HG03442 (cell line): ENCODE data around the gene PTPRZ1.

Experiments
- ATAC-seq: cut with Tn5 transposase; IDR thresholded peaks from one replicate; pipeline ENCODE4 v1.9.1; 2021; ENCODE audit warnings: mild to moderate bottlenecking, moderate library complexity; ENCODE audit not compliant: unreplicated experiment

Gene PTPRZ1

DNA sequence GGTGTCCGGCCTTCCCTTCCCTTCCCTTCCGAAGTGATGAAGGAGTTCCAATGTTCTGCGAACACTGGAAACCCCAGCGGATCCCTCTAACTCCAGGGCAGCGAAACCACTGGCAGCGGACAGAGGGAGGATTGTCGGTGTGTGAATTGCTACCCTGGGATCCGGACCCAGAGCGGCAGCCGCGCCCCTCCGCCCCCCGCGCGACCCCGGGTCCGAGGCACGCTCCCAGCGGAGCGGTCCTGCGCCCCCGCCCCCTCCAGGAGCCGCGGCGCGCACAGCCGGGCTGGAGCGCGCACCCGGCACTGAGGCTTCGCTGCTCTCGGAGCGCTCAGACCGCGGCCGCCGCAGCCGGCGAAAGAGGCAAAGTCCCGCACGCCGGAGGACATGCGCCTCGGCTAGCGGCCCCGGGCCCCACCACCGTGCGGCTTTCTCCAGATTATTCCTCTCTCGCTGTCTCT lies at the start of gene PTPRZ1:
PTPRZ1 (plus strand) TSS at position 331 of the 458 bp plus-strand sequence. CDS start 339 bp downstream, outside the sequence.
- ATAC-seq = no peak

DNA sequence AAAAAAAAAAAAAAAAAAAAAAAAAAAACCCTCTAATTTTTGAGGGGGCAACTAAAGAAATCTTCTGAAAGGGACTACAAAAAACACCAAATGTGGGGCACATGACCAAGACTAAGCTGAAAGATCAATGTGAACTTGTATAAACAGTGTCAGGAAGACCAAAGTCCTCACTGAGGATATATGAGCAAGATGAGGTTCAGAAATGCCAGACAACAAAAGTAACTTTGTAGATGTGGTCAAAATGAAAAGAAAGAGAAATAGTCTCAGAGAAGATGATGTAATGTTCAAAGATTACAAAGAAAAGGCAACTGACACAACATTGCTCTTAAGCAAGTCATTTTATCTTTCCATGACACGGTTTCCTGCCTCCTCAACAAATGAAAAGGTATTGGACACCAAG lies 48.7 kb upstream of the PTPRZ1 start:
- ATAC-seq = no peak

DNA sequence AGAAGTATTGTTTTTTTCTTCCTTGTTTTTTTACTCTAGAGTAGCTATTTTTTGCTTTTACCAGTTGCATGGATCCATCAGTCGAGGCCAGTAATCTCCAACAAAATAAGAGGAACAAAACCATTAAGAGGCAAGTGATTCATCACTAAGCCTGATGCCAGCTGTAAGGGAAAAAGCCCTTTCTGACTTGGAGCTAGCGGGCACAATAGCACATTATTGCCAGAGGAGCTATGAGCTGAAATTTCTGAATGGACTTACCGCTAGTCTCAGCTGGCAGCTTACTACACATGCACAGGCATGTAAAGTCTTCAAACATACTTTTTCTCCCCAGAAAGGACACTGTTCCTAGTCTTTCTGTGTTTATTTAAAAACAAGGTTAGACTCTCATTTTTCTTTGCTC lies 41.6 kb upstream of the PTPRZ1 start:
- ATAC-seq = no peak

DNA sequence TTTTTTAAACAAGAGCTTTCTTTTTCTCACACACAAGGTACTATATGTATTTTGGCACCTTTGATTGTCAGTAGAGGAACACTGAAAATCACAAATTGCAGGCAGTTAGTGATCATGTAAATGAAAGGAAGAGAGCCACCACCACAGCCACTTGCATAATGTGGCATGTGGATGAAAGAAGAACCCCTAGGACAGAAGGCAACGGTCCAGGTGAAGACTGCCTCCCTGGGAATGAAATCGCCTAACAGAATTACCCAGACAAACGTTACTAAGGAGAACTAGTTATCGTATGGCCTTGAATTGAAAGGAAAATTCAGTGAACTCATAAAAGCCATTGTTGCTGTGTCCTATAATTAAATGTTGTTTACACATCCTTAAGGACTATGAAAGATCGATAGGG lies 41.2 kb upstream of the PTPRZ1 start:
- no peak for ATAC-seq

DNA sequence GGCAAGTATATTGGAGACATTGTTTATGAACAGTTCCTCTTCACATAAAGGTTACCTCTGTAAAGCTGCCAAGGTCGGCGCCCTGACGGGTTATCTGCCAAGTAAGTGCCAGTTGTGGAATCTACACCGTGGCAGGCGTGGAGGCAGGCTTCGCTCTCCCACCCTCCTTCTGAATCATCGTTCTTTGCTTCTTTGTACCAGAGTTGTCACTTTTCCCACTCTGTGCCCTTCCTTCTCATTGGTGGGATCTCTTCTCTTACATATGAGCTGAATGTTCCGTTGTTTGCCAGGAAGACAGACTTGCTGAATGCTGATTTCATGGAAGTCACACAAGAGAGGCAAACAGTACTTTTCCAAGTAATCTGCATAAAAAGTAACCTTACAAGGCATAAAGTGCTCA lies 40.6 kb upstream of the PTPRZ1 start:
- no peak for ATAC-seq

DNA sequence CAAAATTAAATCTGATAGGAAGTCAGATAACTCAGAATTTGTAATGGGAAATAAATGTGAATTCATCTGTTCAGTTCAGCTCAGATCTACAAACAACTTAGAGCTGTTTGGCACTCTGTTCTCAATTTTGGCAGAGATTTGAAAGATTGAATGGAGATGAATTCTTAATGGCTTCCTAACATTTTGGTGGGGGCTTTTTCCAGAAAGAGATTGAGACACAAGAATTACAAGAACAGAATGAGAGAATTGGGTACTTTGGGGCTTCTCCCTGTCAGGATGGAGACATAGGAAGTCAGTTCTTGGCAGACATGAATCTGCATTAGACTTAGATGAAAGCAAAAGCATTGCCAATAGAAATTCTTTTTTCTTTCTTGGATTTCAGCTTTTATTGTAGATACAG lies 39.0 kb upstream of the PTPRZ1 start:
- ATAC-seq = no peak

DNA sequence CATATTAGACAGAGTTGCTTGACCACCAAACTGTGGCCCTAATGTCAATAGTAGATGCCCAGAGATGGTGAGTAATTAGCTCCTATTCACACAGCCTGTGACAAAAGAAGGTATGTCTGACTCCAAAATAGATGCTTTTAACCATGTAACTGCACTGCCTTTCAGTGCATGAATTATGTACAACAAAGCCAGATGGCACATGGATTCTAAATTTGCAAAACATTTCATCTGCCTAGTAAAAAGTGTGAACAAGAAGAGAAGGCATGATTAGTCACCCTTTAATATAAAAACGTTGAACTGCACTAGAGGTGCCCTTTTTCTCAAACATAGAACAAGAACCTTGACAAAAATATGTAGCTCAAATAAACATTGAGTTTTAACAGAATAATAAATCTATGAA lies 35.5 kb upstream of the PTPRZ1 start:
- no peak for ATAC-seq

DNA sequence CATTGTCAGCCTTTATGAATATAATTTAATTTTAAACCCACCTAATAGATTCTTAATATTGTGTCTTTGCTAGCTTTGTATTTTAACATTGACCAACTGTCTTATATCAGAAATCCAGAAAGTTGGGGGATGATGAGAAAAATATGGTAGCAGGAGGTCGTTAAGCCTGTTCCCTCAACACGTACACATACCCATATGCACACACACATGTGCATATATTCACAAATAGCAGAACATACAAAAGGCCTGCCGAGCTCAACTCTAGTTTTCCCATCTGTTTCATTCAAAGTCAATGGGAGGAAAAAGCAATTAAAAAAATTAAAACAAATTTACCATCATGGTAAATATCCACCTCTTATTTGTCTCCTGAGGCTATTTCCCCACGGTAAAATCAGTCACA lies 25.9 kb upstream of the PTPRZ1 start:
- ATAC-seq = no peak

DNA sequence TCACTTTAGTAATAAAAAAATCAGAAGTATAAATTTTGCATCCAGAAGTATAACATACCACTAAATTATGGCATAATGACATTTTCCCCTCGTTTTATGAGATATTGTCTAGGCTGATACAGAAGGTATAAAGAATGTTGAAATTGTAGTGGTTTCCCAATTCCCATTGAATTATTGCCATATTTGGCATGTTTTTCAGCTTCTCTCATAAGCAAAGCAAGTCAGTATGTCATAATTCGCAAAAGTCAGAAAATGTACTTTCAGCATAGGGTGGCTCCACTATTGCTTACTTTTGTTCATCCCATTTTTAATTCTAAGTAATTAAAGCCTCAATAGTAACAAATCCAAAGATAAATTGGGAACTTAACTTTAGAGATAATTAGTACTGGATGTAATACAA lies 19.7 kb upstream of the PTPRZ1 start:
- ATAC-seq = no peak

DNA sequence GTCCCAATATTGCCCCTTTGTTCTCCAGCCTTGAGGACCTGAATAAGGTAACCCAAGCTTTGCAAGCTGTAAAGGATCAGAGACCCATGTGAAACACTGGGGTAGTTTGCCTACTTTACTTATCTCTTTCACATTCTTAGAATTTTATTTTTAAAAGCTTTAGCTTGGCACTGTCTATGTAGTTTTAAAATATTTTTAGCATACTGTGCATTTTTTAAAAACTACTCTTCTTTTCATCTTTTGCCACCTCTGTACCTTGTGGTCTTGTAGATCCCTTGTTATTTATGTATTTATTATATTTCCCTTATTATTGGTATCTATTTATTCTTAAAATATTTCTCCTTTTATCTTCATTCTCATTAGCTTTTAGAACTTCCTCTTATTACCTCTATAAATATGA lies 12.0 kb upstream of the PTPRZ1 start:
- no peak for ATAC-seq

DNA sequence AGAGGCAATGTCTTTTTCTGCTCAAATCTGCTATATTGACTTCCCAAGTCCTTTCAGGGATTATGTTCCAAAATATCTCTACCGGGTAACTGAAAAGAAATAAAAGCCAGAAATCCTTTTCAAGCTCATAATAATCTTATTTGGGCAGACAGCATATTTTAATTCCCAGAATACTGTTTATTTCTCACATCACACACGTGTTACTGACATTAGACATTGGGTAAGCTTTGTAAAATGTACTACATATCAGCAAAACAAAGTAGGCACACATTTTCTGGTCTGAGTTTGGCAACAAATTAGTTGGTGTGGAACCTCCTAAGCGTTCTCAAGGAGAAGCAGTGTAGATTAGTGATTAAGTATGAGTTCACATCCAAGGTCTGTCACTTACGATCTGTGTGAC lies 10.4 kb upstream of the PTPRZ1 start:
- no peak for ATAC-seq

DNA sequence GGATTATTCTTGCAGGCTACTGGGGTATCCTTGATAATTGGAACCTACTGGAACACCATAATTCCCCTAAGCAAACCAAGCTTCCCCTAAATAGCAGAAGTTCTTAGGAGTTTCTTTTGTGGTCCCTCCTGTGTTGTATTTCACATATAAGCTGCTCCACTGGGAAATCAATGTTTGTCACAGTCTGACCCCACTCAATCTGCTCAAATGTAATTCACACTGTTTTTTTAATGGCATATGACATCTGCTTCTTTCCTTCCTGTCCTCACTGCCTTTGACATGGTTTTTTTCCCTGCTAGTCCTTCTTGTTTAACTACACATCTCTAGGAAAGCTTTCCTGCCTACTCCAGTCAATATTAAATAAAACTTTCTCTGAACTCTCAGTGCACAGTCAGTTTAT lies 1.8 kb upstream of the PTPRZ1 start:
- no peak for ATAC-seq

DNA sequence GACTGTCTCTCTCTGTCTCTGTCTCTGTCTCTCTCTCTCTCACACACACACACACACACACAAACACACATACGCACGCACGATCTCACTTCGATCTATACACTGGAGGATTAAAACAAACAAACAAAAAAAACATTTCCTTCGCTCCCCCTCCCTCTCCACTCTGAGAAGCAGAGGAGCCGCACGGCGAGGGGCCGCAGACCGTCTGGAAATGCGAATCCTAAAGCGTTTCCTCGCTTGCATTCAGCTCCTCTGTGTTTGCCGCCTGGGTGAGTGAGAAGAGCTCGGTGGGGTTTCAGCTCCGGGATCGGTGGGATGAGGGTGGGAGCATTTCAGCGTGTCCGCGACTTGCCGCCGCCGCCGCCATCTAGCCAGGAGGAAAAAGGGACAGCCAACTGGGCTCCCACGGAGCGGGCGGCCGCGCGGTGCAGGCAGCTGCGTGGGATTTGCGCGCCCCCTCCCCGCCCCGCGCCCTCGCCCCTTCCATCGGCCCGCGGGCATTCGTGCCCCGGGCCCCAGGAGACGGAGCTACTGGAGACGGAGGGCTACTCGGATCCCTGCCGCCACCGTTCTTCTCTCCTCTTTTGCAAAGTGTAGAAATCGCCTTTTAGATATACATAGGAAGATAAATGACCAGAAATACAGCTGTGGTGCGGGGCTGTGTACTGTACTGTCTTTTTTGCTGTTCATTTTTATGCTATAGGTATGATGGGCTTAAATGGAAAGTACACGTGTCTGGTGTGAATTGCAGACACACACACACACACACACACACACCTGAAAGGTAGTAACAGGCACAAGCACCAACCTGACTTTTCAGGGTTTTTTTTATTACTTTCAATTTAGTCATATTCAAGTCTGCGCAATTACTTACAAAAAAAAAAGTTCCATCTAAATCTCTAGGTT lies 581 bp downstream of the PTPRZ1 start:
- ATAC-seq = no peak

DNA sequence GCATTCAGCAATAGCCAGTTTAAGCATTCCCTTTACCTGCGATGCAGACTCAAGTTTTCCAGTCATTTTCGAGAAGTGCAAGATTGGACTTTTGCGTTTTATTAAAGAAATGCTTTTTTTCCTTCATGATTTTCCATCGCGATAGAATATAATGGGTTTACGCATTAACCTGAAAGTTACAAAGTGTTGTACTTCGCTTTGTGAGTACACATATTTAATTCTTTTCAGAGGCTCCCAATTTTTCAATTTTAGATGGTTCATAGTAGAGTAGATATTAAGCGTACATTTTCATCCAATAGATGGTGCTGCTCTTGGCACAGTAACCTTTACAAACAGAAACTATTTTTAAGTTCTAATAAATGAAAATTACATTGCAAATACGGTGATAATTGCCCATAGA lies 1.3 kb downstream of the PTPRZ1 start:
- ATAC-seq = no peak

DNA sequence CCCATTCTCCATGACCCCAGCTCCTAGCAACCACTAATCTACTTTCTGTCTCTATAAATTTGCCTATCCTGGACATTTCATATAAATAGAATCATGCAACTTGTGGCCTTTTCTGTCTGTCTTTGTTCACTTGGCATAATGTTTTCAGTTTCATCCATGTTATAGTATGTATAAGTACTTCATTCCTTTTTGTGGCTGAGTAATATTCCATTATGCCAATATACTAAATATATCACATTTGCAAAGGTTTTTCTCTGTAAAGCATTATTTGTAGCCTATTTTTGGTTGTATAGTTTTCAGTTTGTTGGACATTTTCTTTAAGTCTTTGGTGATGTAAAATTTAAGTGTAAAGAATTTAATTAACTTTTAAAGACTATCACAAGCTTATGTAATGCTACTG lies 2.2 kb downstream of the PTPRZ1 start:
- ATAC-seq = no peak

DNA sequence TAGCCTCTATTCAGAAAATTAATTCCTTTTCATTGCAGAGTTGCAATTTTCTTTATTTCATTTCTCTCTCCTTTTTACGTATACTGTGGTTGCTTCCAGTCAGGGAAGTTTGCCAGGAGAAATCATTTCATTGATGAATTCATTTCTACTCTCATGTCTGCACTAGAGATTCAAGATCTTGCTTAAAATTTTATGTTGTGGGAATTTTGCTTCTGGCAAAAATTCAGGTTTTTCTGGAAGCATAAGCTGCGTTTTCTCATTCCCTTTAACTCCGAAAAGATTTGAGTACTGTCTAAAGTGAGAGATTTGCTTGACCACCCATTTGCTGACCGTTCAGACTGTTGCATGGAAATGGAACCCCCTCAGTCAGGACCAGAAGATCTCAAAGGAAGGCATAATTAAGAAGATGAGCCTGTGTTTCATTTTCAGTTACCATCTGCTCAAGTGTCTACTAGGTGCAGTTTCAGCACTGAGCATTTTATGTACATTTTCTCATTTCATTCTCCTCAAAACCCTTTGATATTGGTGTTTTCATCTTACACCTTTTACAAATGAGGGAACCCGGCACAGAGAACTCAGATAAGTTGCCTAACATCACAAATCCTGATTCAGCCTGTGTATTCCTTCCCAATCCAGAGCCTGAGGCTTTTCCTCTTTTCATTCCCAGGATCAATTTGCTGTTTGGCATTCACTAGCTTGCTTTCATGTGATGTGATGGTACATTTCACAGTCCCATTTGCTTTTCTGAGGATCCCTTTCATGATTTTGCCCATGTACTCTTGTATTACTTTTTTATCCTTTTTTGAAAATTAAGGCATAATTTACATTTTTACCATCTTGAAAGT lies 3.9 kb downstream of the PTPRZ1 start:
- no peak for ATAC-seq

DNA sequence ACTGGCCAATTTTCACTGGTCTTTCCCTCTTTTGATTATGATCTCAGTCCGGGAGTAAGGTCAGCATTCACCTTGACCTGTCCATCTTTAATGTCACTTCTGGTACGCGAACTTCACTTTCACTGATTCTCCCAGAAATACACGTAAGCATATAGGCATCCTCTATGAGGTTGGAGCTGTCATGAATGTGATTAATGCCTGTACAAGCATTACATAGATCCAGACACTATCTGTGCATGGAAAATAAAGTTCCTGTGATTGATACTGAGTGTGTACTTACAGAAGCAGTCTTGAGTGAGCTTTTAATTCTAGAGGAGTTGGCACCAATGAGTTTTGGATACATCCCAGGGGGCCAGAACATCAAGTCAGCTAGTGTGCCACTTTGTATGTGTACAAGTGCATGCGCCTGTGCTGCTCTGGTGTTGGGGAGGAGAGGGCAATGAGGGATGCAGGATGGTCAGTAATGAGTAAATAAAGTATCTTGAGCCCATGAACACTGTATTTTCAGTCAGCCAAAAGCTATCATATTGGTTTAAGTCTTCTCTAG lies 6.0 kb downstream of the PTPRZ1 start:
- ATAC-seq = no peak

DNA sequence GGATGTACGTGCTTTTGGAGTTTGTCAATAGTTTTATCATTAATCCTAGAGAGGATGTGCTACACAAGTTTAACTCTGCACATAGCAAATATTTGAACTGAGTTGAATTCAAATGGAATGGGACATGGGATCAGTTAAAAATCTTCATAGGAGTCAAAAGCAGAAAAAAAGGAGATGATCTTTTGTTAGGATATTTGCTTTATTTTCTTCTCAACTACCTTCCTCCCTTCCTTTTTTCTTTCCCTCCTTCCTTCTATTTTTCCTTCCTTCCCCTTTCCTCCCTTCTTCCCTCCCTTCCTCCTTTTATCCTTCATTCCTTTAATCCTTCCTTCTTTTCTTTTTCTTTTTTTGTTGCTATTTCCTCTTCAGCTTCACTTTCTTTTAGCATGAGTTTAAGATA lies 6.6 kb downstream of the PTPRZ1 start:
- ATAC-seq = no peak

DNA sequence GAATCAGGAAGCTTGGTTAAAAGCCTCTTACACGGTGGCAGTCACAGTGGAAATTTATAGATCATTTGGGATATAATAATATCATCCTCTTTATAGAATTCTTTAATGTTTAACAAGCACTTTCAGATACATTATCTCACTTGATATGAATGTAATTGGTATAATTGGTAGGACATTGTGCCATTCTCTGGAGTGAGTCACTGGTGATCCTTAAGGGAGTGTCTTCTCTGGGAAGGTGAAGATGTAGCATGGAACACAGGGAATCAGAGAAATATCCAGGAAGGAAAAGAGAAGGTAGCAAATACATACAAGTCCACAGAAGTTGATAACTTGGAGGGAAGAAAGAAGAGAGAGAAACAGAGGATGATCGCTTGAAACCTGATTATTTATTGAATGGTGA lies 9.8 kb downstream of the PTPRZ1 start:
- ATAC-seq = no peak

DNA sequence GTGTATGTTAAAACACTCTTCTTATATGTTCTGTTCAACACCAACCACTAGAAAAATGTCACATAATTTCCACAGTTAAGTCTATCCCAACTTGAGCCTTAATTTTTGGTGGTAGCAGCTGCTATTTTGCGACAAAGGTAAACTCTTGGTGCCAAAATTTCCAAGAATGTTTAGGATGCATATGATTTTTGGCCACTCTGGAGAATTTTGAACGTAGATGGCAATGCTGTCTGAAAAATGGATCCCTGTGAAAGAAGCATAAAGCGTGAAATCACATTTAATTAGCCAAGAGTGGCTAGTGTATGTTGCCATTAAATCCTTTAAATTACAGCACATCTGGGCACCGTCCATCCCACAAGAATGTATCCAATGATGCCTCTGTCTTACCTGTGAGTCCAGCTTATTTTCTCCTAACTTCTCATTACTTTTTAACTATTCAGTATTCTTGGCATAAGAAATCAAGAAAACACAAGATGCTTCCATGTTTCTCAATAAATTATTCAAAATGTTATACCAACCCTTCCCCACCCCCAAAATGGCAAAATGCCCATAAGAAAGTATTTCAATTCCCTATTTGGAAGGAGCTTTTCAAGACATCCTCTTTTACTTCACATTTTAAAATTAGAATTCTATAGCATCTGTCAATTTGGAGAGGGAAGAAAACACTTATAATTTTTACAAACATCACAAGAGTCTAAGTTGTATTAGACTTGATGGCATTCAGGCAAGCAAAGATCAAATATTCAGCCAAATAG lies 12.4 kb downstream of the PTPRZ1 start:
- no peak for ATAC-seq

DNA sequence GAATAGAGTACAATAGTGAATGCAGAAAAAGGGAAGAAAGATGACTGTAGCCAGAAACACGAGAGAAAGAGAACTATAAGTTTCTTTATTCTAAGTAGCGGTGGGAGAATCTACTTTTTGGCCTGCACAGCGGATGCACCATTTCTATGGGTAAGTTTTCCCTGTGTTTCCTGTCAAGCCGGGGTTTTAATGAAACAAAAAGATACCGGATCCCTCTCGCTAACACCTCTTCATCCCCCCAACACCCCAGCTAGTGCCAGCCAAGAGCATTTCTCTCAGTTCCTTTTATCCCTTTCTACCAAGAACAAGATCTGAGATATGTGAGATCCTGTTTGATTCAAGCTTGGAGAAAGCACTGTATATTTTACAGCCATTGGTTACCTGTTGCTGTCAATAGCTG lies 14.7 kb downstream of the PTPRZ1 start:
- no peak for ATAC-seq
